GM12892 (cell line): ENCODE data around the gene MX2.

ENCODE experiments used
- POLR2A ChIP-seq: IDR thresholded peaks from 2 replicates; pipeline ENCODE4 v1.6.1; 2011; ENCODE audit warnings: low read depth, low read length, control low read depth
- TAF1 ChIP-seq: IDR thresholded peaks from 2 replicates; pipeline ENCODE4 v1.6.1; 2011; ENCODE audit warnings: low read depth, mild to moderate bottlenecking, control low read depth, low read length, borderline replicate concordance

- TF ChIP-seq POLR2A (no peak), TAF1 (no peak)
Measured at GRCh38 chr21:41403966-41404365, 42.1 kb downstream of the MX2 start.
